ENCODE data around the gene SMAP1. TPM values are rescaled to one million over a fixed set of nuclear protein-coding genes. Genes with fewer than 3 reads are reported as not detected.

Gene SMAP1
- total and polyA plus RNA-seq, 2 donors, result 26.6 to 37.2 TPM

DNA sequence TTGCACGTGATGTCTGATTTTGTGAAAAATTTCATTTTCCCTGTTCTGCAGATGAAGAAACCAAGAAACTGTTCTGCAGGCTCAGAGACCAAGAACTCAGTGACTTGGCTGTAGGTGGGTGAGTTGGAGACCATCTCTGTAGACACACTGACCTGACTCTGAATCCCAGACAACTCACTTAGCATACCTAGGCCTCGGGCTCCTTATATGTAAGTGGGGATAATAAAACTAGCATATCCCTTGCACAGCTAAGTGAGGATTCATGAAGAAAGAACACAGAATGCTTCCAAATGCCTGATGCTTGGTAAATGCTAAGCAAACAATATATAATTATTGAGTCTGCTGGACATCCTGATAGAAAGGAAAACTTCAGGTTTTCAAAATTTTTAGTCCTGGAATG is 218.4 kb downstream of the SMAP1 start:
- no peaks in the 10 kb centered on the region for H3K36me3 ChIP-seq (ENCODE audit: insufficient read depth)
- H3K4me3 ChIP-seq (ENCODE audit: low read depth, low read length), result no peak overlapping the region
- DNase-seq (ENCODE audit: extremely low spot score), result no peak
- H3K27ac ChIP-seq (ENCODE audit: low read depth), result no peak overlapping the region
- 89% methylated on average over 2 of the region's 2 CpGs for WGBS
- no peaks in the 10 kb centered on the region for H3K4me1 ChIP-seq (ENCODE audit: insufficient read depth)

DNA sequence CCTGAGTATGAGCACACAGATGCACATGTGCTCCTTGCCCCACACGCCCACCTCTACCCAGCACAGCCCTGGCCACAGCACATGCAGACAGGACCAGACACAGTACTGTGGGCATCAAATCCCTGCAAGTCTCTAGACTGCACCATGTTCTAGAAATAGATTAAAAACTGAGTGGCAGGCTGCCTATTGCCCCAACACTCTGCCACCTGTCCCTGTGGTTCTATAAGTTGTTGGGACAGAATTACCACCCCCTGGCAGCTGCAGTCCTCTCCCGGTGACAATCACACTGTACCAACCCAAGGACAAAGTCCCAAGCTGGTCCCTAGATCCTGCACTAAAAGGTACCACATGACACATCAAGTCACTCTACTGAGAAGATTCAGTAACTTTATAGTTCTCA is 219.0 kb downstream of the SMAP1 start:
- Histone ChIP-seq H3K27ac (ENCODE audit: low read depth) (no peak overlapping the region), H3K36me3 (ENCODE audit: insufficient read depth) (no peaks in the 10 kb centered on the region), H3K4me1 (ENCODE audit: insufficient read depth) (no peaks in the 10 kb centered on the region), H3K4me3 (ENCODE audit: low read depth, low read length) (no peak overlapping the region)
- DNase-seq (ENCODE audit: extremely low spot score), result no peak
- WGBS, result 90% methylated on average over 2 of the region's 2 CpGs

- 91% methylated on average over 7 of the region's 7 CpGs for WGBS
- Histone ChIP-seq H3K27ac (ENCODE audit: low read depth) (no peak overlapping the region), H3K4me1 (ENCODE audit: insufficient read depth) (no peaks in the 10 kb centered on the region), H3K36me3 (ENCODE audit: insufficient read depth) (no peaks in the 10 kb centered on the region), H3K4me3 (ENCODE audit: low read depth, low read length) (no peak overlapping the region)
- DNase-seq (ENCODE audit: extremely low spot score), result no peak
These were observed 221.6 kb downstream of the SMAP1 start for GRCh38 chr6:70889270-70889669.

- no peaks in the 10 kb centered on the region for H3K4me1 ChIP-seq (ENCODE audit: insufficient read depth)
- no peak overlapping the region for H3K4me3 ChIP-seq (ENCODE audit: low read depth, low read length)
- WGBS, result 79% methylated on average over 12 of the region's 12 CpGs
- H3K27ac ChIP-seq (ENCODE audit: low read depth), result no peak overlapping the region
- no peaks in the 10 kb centered on the region for H3K36me3 ChIP-seq (ENCODE audit: insufficient read depth)
- DNase-seq (ENCODE audit: extremely low spot score), result no peak
These were observed 226.3 kb downstream of the SMAP1 start for GRCh38 chr6:70894001-70894400.

- no peak overlapping the region for H3K4me3 ChIP-seq (ENCODE audit: low read depth, low read length)
- no peak overlapping the region for H3K27ac ChIP-seq (ENCODE audit: low read depth)
- no peaks in the 10 kb centered on the region for H3K4me1 ChIP-seq (ENCODE audit: insufficient read depth)
- 64% methylated on average over 2 of the region's 2 CpGs for WGBS
- H3K36me3 ChIP-seq (ENCODE audit: insufficient read depth), result no peaks in the 10 kb centered on the region
- DNase-seq (ENCODE audit: extremely low spot score), result no peak
These were observed 232.4 kb downstream of the SMAP1 start for GRCh38 chr6:70900047-70900446.

GRCh38 chr6:70901324-70901723 is 233.6 kb downstream of the SMAP1 start:
- no peak overlapping the region for H3K4me3 ChIP-seq (ENCODE audit: low read depth, low read length)
- no peaks in the 10 kb centered on the region for H3K36me3 ChIP-seq (ENCODE audit: insufficient read depth)
- no peaks in the 10 kb centered on the region for H3K4me1 ChIP-seq (ENCODE audit: insufficient read depth)
- no peak for DNase-seq (ENCODE audit: extremely low spot score)
- WGBS, result 77% methylated on average over 3 of the region's 3 CpGs
- no peak overlapping the region for H3K27ac ChIP-seq (ENCODE audit: low read depth)

DNA sequence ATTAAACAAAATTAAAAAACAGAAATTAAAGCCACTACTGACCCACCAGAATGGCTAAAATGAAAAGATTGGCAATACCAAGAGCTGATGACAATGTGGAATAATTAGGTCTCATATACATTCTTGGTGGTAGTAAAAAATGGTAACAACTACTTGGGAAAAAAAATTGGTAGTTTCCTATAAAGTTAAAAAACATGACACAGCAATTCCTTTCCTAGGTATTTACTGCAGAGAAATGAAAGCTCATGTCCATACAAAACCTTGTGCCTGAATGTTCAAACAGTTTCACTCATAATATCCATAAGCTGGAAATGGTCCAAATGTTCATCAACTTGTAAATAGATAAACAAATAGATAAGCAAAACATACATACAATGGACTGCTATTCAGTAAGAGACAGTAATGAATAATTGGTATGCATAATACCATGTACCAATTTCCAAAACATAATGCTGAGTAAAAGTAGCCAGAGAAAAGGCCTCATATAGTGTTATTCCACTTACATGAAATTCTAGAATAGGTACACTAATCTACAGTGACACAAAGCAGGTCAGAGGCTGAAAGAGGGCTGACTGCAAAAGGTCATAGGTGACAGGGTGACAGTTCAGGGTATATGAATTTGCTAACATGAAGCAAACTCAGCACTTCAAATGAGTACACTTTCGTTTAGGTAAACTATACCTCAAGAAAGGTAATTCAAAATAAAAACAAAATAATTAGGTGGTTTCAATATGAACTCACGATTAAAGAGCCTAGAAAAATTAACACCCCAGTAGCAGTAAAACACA is 236.2 kb downstream of the SMAP1 start:
- Histone ChIP-seq H3K4me1 (ENCODE audit: insufficient read depth) (no peaks in the 10 kb centered on the region), H3K36me3 (ENCODE audit: insufficient read depth) (no peaks in the 10 kb centered on the region), H3K4me3 (ENCODE audit: low read depth, low read length) (no peak overlapping the region), H3K27ac (ENCODE audit: low read depth) (no peak overlapping the region)
- DNase-seq (ENCODE audit: extremely low spot score), result no peak
- WGBS, result 87% methylated on average over 2 of the region's 2 CpGs

- H3K4me3 ChIP-seq (ENCODE audit: low read depth, low read length), result no peak overlapping the region
- no peak overlapping the region for H3K27ac ChIP-seq (ENCODE audit: low read depth)
- no peaks in the 10 kb centered on the region for H3K4me1 ChIP-seq (ENCODE audit: insufficient read depth)
- 73% methylated on average over 1 of the region's 1 CpG for WGBS
- no peak for DNase-seq (ENCODE audit: extremely low spot score)
- H3K36me3 ChIP-seq (ENCODE audit: insufficient read depth), result no peaks in the 10 kb centered on the region
These were observed 238.1 kb downstream of the SMAP1 start for GRCh38 chr6:70905742-70906141.

Other genes starting within 250 kb of the SMAP1 start
- gene SDHAF4, start 101.0 kb upstream of the SMAP1 start, total RNA-seq, result 18.6 TPM
- gene SDHAF4, start 101.0 kb upstream of the SMAP1 start, polyA plus RNA-seq, result 8.3 TPM